Thyroid gland (tissue), 4 donors: ENCODE data around the gene CCNK.

Experiments used
- CTCF ChIP-seq, 6 experiments: fragments of 200-600 bp in 3 of 6; fragments of 450-650 bp in 3 of 6; sonication (generic) in 3 of 6; IDR thresholded peaks; one replicate each; pipeline ENCODE4 v1.5.1; 2016 to 2019; ENCODE audit warnings: antibody characterized with exemption in 6 of 6, mild to moderate bottlenecking in 2 of 6, inconsistent platforms in 1 of 6, moderate library complexity in 1 of 6
- POLR2A ChIP-seq, 2 donors: fragments of 450-650 bp; IDR thresholded peaks; one replicate each; pipeline ENCODE4 v1.6.1; 2017; ENCODE audit warnings: antibody characterized with exemption in 2 of 2, mild to moderate bottlenecking in 2 of 2, moderate library complexity in 1 of 2

GRCh38 chr14:99451234-99451633 is 30.0 kb upstream of the CCNK start:
- TF ChIP-seq CTCF (IDR thresholded peaks at IDR 0.05): no peak
- no peak for TF ChIP-seq POLR2A (IDR thresholded peaks at IDR 0.05)
